OCI-LY3 (cell line): ENCODE results near the gene PDILT.

Source experiments
- CTCF ChIP-seq: fragments of 200-600, 300-600 bp; sonication (generic); IDR thresholded peaks from 2 replicates; pipeline ENCODE4 v1.5.1; 2014; ENCODE audit warnings: antibody characterized with exemption, low read length, low read depth
- EZH2phosphoT487 ChIP-seq: fragments of 200-600 bp; shearing (Covaris generic); IDR thresholded peaks from 2 replicates; pipeline ENCODE4 v1.6.1; 2018; ENCODE audit warnings: antibody characterized with exemption, mixed run types, low read depth

GRCh38 chr16:20369452-20370054 lies 35.0 kb downstream of the PDILT start:
- TF ChIP-seq CTCF, result no peak
- no peak for TF ChIP-seq EZH2phosphoT487
